Tibial artery (tissue), 4 donors: Measurements from ENCODE around the gene ANKRD50.
A peak's percentile ranks its signal among the peaks of the same experiment; 100 is the strongest.

Experiments
- DNase-seq, 2 donors: peaks; one replicate each; pipeline ENCODE4 v3.0.0-alpha.2; 2019
- H3K27ac ChIP-seq, 2 donors: fragments of 200-600 bp; sonication (generic) in 1 of 2; 1 replicate in 1 of 2; 2 replicates in 1 of 2; pipeline ENCODE4 v1.5.1; 2018 to 2019; ENCODE audit warnings: mild to moderate bottlenecking in 1 of 2
- H3K27me3 ChIP-seq, 2 donors: fragments of 200-600 bp; sonication (generic) in 1 of 2; one replicate each; pipeline versions ENCODE4 v1.5.1 to v1.6.0; 2016 to 2019
- H3K36me3 ChIP-seq, 3 donors: fragments of 200-600 bp; sonication (generic) in 2 of 3; one replicate each; pipeline ENCODE4 v1.5.1; 2016 to 2019; ENCODE audit warnings: mild to moderate bottlenecking in 2 of 3
- H3K4me1 ChIP-seq, 4 donors: fragments of 200-600 bp; sonication (generic) in 2 of 4; 1 replicate in 3 of 4; 2 replicates in 1 of 4; pipeline ENCODE4 v1.5.1; 2016 to 2019
- H3K4me3 ChIP-seq, 2 donors: fragments of 200-600 bp; sonication (generic) in 1 of 2; 1 replicate in 1 of 2; 2 replicates in 1 of 2; pipeline ENCODE4 v1.5.1; 2018 to 2019; ENCODE audit warnings: mild to moderate bottlenecking in 2 of 2
- H3K9me3 ChIP-seq, 3 donors: fragments of 200-600 bp; sonication (generic) in 1 of 3; one replicate each; pipeline ENCODE4 v1.5.1; 2016 to 2019
- CTCF ChIP-seq, 2 experiments: fragments of 200-600 bp in 1 of 2; fragments of 450-650 bp in 1 of 2; IDR thresholded peaks; one replicate each; pipeline ENCODE4 v1.5.1; 2017 to 2019; ENCODE audit warnings: antibody characterized with exemption in 2 of 2, mild to moderate bottlenecking in 1 of 2, moderate library complexity in 1 of 2
- intact Hi-C: fragments of 100-400 bp; cut with DNase I; formaldehyde crosslinking; loops from one replicate; pipeline ENCODE4 v1.15.0; 2023; ENCODE audit warnings: low total_unique reads

Gene ANKRD50

GRCh38 chr4:124713185-124713592, 657 bp upstream of the ANKRD50 start:
- peak overlapping the region; percentile 71 to 94 for H3K4me3 ChIP-seq
- peak; percentile 37 to 41 for TF ChIP-seq CTCF (IDR thresholded peaks at IDR 0.05)
- H3K36me3 ChIP-seq, result no peaks in the 10 kb centered on the region
- DNase-seq, result peak; percentile 68 to 84
- peak overlapping the region; percentile 90 to 99 for H3K27ac ChIP-seq
- no peaks in the 10 kb centered on the region for H3K27me3 ChIP-seq
- H3K9me3 ChIP-seq, result no peaks in the 10 kb centered on the region
- H3K4me1 ChIP-seq, result peaks cover 0 to 31% (median 19%) of the 10 kb centered on the region in 4 donors
- intact Hi-C loops, result no loop called here

GRCh38 chr4:124711471-124712371, 811 bp downstream of the ANKRD50 start:
- intact Hi-C loops, result no loop called here
- H3K27ac ChIP-seq, result peak overlapping the region; percentile 90 to 99
- DNase-seq, result peak; percentile 46 to 73
- H3K4me1 ChIP-seq, result peaks cover 0 to 46% (median 25%) of the 10 kb centered on the region in 4 donors
- H3K36me3 ChIP-seq, result no peaks in the 10 kb centered on the region
- H3K9me3 ChIP-seq, result no peaks in the 10 kb centered on the region
- peak overlapping the region; percentile 71 to 94 for H3K4me3 ChIP-seq
- no peaks in the 10 kb centered on the region for H3K27me3 ChIP-seq
- peak in 1 of 2 experiments; percentile 5 for TF ChIP-seq CTCF (IDR thresholded peaks at IDR 0.05)

- Histone ChIP-seq H3K27ac (peak overlapping the region; percentile 13 to 99), H3K27me3 (no peaks in the 10 kb centered on the region), H3K9me3 (no peaks in the 10 kb centered on the region), H3K4me3 (peak overlapping the region; percentile 71 to 94), H3K36me3 (no peaks in the 10 kb centered on the region), H3K4me1 (peaks cover 0 to 51% (median 25%) of the 10 kb centered on the region in 4 donors)
- DNase-seq, result no peak
- no peak for TF ChIP-seq CTCF (IDR thresholded peaks at IDR 0.05)
- intact Hi-C loops, result no loop called here
Observed at GRCh38 chr4:124710911-124711310, 1.6 kb downstream of the ANKRD50 start.

- DNase-seq, result no peak
- no peak for TF ChIP-seq CTCF (IDR thresholded peaks at IDR 0.05)
- Histone ChIP-seq H3K4me1 (peaks cover 0 to 51% (median 25%) of the 10 kb centered on the region in 4 donors), H3K36me3 (no peaks in the 10 kb centered on the region), H3K27ac (peak overlapping the region; percentile 14 to 99), H3K27me3 (no peaks in the 10 kb centered on the region), H3K4me3 (peak overlapping the region; percentile 71 to 94), H3K9me3 (no peaks in the 10 kb centered on the region)
- intact Hi-C loops, result no loop called here
Observed at GRCh38 chr4:124710015-124710741, 2.4 kb downstream of the ANKRD50 start.

GRCh38 chr4:124708517-124709300, 3.8 kb downstream of the ANKRD50 start:
- H3K27me3 ChIP-seq, result no peaks in the 10 kb centered on the region
- intact Hi-C loops, result no loop called here
- H3K4me1 ChIP-seq, result peaks cover 0 to 53% (median 25%) of the 10 kb centered on the region in 4 donors
- H3K27ac ChIP-seq, result peak overlapping the region in 1 of 2 donors; percentile 30
- peak overlapping the region; percentile 71 to 94 for H3K4me3 ChIP-seq
- H3K36me3 ChIP-seq, result no peaks in the 10 kb centered on the region
- no peaks in the 10 kb centered on the region for H3K9me3 ChIP-seq
- DNase-seq, result no peak
- TF ChIP-seq CTCF (IDR thresholded peaks at IDR 0.05), result no peak
